ENCODE data around the gene FRMPD1. TPM values are rescaled to one million over a fixed set of nuclear protein-coding genes. Genes with fewer than 3 reads are reported as not detected.

The FRMPD1 gene
- total RNA-seq, 4 donors from 2014 or later = 0.04 to 0.18 TPM; not detected in 2

DNA sequence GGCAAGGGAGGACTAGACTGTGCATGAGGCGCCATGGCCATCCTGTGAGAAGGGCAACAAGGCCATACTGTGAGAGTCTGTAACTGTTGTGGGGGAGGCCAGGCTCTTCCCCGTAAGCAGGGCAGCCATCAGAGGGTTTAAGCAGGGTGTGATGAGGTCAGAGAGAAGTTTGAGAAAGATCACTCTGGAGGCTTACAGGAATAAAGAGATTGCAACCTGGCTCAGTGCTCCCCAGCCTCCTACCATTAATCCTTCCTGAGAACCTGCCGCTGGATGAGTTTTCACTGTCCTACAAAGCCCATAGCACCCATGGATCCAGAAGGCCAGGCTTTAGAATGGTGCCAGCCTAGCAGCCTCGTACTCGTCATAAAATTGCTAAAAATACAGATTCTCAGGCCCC is 88.5 kb downstream of the FRMPD1 start:
- WGBS, 2 donors = 71 to 87% methylated on average over 5 of the region's 5 CpGs
- intact Hi-C loops (cut with DNase I) = no loop called here
- TF ChIP-seq, protein P1, sequence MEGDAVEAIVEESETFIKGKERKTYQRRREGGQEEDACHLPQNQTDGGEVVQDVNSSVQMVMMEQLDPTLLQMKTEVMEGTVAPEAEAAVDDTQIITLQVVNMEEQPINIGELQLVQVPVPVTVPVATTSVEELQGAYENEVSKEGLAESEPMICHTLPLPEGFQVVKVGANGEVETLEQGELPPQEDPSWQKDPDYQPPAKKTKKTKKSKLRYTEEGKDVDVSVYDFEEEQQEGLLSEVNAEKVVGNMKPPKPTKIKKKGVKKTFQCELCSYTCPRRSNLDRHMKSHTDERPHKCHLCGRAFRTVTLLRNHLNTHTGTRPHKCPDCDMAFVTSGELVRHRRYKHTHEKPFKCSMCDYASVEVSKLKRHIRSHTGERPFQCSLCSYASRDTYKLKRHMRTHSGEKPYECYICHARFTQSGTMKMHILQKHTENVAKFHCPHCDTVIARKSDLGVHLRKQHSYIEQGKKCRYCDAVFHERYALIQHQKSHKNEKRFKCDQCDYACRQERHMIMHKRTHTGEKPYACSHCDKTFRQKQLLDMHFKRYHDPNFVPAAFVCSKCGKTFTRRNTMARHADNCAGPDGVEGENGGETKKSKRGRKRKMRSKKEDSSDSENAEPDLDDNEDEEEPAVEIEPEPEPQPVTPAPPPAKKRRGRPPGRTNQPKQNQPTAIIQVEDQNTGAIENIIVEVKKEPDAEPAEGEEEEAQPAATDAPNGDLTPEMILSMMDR (IDR thresholded peaks at IDR 0.05) = no peak
- TF ChIP-seq POLR2A (IDR thresholded peaks at IDR 0.05) = no peak
- Histone ChIP-seq H3K27ac (no peak overlapping the region), H3K36me3 (no peaks in the 10 kb centered on the region), H3K27me3 (peaks cover 0 to 5% (median 0%) of the 10 kb centered on the region in 4 donors), H3K4me1 (no peaks in the 10 kb centered on the region), H3K9me3 (no peaks in the 10 kb centered on the region), H3K4me3 (no peak overlapping the region)
- no peak for DNase-seq

DNA sequence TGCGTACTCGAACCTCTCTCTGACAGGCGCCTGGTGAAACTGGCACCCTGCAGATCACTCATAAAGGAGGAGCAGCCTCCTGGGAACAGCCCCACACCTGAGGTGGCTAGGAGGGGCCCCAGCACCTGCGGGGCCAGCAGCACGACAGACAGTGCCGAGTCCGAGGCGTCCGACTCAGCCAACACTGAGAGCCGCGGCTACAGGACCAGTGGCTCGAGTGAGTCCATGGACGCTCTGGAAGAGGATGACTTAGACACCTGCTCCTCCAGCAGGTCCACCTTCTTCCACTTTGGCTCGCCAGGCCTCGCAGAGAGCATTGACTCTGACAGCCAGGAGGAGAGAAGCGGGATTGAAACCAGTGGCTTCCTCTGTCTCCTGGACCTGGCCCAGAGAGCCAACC is 89.4 kb downstream of the FRMPD1 start:
- DNase-seq = no peak
- peaks cover 0 to 5% (median 0%) of the 10 kb centered on the region in 4 donors for H3K27me3 ChIP-seq
- no peaks in the 10 kb centered on the region for H3K9me3 ChIP-seq
- no peak overlapping the region for H3K4me3 ChIP-seq
- WGBS, 2 donors = 89 to 100% methylated on average over 2 to 10 of the region's 16 CpGs
- TF ChIP-seq, protein P1 (IDR thresholded peaks at IDR 0.05) = no peak
- TF ChIP-seq POLR2A (IDR thresholded peaks at IDR 0.05) = no peak
- no peaks in the 10 kb centered on the region for H3K36me3 ChIP-seq
- intact Hi-C loops (cut with DNase I) = no loop called here
- H3K4me1 ChIP-seq = no peaks in the 10 kb centered on the region
- H3K27ac ChIP-seq = no peak overlapping the region

DNA sequence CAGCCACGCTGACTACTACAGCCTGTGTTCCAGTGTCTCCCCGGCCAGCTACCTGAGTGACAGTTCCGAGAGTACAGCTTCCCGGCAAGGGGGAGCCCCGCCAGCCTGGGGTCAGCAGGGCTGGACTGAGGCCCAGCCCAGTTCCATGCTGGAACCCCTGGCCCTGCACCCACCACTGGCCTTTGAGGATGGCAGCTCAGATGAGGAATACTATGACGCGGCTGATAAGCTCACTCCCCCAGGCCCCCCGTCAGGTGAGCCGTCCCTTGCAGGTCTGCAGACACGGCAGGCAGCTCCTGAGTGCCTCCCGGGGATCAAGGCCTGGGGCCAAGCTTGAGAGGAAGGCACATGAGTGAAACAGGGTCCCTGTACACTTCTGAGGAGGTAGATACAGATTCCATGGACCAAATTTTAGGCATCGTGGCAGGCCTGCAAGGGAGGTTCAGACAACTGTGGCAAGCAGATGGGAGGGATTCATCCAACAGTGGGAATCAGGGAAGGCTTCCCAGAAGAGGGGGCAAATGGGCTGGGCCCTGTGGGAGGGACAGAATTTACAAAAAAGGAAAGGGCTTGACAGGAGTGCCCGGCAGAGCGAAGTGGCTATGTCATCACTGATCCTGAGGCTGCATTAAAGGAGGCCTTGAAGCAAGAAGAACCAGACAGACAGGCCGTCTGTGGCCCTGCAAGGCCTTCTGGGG is 90.0 kb downstream of the FRMPD1 start:
- Histone ChIP-seq H3K4me1 (no peaks in the 10 kb centered on the region), H3K27me3 (no peaks in the 10 kb centered on the region), H3K9me3 (no peaks in the 10 kb centered on the region), H3K27ac (no peak overlapping the region), H3K36me3 (no peaks in the 10 kb centered on the region), H3K4me3 (no peak overlapping the region)
- intact Hi-C loops (cut with DNase I) = no loop called here
- TF ChIP-seq, protein P1 (IDR thresholded peaks at IDR 0.05) = no peak
- no peak for TF ChIP-seq POLR2A (IDR thresholded peaks at IDR 0.05)
- WGBS, 2 donors = 83 to 92% methylated on average over 3 to 4 of the region's 15 CpGs
- no peak for DNase-seq

DNA sequence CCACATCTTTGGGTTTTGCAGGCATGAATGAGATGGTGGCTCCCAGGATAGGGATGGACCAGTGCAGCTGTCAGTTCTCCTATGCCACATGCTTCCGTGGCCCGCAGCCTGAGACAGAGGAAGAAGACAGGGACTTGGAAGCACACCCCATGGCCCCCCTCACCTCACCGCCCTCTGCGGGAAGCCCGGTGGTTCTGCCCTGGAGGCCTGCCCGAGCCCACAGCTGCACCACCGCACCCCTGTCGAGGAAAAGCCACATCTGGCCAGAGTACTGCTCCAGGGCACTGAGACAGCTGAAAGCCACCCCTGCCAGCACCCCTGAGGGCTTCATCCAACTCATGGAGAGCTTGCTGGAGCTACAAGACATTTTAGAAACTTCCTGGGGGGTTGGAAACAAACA is 95.2 kb downstream of the FRMPD1 start:
- no CpG with 5 or more reads among the region's 8 CpGs for WGBS, 2 donors
- H3K4me3 ChIP-seq = no peak overlapping the region

More for the DNA sequence above, 95.2 kb downstream of the FRMPD1 start:
- DNase-seq = no peak
- Histone ChIP-seq H3K27ac (no peak overlapping the region), H3K9me3 (no peaks in the 10 kb centered on the region), H3K36me3 (no peaks in the 10 kb centered on the region), H3K27me3 (no peaks in the 10 kb centered on the region), H3K4me1 (no peaks in the 10 kb centered on the region)
- intact Hi-C loops (cut with DNase I) = no loop called here
- TF ChIP-seq POLR2A (IDR thresholded peaks at IDR 0.05) = no peak
- TF ChIP-seq, protein P1 (IDR thresholded peaks at IDR 0.05) = no peak
